ENCODE data around the gene DNAAF3.
A peak's percentile ranks its signal among the peaks of the same experiment; 100 is the strongest.
"Not testable (repeated sequence)": the region's sequence is repeated elsewhere in the genome, so short reads cannot be mapped to it uniquely, and the experiment has no call there.

The DNAAF3 gene

DNA sequence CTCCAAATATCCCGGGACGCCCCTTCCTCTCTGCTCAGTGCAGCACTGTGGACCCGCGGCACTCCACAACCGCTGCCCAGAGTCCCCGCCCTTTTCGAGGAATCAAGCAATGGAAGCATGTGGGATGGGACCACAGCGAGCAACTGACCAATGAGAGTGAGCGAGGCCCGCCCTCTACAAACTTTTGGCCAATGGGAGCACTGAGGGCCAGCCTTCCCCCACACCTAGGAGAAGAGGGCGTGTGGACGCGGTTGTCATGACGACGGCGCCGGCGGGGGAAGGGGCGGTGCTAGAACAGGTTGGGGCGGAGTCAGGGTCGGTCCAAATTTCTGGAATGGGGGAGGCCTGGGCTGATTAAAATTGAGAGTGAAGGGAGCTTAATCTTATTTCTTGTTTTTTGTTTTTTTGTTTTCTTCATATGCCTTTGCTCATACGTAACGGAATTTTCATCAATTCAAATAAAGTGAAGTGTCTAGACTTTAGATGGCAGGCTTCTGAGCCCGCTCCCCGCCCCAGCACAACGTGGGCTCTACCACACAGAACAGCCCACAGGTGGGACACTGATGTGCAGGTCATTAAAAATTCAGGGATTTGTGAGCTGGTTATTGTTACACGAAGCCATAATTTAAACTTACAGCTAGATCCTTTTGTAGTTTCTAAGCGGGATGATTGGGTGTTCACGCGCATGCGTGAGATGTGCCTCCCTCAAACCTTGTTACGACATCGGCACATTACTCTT is at the start of gene DNAAF3:
Gene DNAAF3, minus strand, starts transcription at position 84 of the 739 bp plus-strand sequence. CDS start 200 bp downstream, outside the sequence.
- DNase-seq, result peak; percentile 90

DNA sequence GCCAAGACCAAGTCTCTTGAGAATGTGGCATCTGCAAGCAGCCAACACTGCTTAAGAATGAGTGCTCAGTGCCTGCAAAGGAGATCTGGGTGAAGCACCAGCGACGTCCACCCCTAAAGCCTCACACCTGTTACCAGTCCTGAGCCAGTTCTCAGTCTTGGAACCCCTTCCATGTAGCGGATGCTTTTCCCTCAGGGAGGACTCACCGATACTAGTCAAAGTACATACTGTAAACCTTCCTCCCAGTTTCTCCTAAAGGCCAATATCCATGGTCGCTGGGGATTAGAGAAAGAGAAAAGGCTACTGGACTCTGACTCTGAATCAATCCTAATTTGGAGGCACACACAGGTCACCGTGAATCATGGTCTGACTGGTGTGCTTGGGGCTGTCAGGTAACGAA is 47.1 kb upstream of the DNAAF3 start:
- DNase-seq, result no peak

DNA sequence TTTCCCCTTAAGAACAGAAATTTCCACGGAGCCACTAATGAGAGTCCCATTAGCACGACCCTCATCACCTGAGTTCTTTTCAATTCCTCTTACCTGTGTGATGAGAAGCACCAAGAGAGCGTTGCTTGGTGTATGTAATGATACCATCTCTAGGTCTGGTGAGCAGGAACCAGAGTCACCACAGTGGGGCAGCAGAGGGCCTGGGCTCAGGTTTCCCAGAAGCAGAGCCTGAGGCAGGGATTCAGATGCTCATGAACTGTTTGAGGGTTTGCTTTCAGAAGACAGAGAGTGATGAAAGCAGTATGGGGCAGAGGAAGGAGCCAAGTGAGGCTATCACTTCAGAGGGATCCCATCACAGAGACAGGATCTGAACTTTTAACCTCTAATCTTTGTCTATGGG is 46.0 kb upstream of the DNAAF3 start:
- no peak for DNase-seq

DNA sequence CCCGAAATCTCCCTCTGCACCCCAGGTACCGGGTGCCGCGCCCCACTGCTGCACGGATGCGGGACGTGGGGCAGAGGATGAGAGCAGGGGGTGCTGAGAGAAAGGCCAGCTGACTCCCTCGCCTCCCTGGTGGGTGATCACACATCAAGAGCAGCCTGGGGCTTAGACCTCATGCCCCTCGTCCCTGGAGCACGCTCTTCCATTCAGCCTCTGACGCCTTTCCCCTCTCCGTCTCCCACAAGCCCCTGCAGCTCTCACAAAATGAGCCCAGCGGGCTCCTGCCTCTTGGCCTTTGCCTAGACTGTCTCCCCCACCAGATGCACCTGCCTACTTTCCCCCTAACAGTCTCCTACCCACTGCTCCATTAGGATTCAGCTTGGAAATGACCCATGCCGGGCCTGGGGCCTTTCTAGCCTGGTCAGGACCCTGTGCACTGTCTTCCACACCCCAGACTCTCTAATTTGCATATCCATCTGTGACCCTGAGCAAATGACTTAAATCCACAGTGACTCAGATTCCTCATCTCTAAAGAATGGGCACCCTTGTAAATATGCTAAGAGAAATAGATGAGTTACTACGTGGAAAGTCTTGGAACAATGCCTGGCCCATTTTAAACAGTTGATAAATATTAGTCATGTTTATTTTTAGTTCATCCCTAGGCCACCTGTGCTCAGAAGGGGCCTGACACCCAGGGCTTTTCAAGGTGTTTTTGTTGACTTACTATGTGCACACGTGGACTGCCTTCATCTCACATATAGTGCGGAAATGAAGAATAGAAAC is 43.5 kb upstream of the DNAAF3 start:
- no peak for DNase-seq

DNA sequence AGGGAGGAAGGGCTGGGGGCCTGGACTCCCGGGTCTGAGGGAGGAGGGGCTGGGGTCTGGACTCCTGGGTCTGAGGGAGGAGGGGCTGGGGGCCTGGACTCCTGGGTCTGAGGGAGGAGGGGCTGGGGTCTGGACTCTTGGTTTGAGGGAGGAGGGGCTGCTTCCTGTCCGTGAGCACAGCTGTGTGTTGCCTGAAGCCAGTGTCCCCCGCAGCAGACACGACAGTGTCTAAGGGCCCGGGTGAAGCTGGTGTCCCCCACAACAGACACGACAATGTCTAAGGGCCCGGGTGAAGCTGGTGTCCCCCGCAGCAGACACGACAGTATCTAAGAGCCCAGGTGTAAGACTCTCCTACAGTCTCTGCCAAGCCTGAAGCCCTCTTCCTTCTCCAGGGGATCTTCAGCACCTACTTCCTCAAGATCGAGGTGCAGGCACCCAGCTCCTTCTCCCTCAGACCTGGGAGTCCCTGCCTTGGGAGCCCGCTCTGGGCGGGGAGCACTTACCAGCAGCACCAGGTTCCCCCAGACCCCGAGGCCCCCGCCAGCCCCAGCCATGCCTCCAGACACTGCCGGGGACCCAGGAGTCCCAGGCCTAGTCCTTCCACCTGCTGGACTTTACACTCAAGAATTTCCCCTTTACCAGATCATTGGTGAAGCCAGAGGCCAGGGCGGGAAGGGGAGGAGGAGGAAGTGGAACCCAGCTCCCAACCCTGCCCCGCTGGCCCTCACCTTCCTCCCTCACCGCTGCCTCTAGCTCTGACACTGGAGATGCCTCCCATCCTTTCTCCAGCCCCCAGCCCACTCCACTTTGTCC is 42.7 kb upstream of the DNAAF3 start, which contains the start of gene PTPRH:
Gene PTPRH, minus strand, starts transcription at position 622 of the 813 bp plus-strand sequence. Its CDS starts 68 bp downstream, at position 554.
- no peak for DNase-seq

DNA sequence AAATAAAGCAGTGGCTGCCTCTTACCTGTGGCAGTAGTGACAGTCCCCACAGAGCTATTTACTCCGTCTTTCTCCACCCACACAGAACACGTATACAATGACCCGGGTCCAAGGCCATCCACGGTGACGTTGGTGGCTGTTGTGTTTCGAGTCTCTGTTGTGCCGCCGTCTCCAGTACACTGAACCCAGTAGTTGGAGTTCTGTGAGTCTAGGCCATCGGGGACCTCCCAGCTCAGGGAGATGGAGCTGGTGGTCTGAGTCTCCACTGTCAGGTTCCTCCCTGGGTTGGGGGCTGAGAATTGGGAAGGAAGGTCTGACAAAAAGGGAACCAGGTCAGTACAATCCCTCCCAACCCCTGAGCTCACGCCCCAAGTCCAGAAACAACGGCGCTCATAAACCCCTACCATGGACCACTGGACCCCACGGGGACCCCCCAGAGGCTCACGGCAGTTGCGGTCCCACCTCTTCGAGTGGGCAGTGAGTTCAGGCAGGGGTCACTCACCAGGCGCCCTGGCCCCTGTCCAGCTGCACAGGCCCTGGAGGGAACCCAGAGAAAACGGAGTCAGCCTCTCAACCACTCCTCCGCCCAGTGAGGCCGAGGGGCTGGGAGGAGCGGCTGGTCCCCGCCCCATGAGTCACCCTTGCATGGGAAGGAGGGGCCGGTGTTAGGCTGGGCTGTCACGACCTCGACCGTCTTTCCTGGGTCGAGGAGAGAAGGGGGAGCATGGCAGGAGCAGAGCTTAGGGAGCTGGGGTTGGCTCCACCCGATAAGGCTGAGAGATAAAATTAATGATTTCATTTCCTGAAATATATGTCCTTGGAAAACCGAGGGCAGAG is 40.5 kb upstream of the DNAAF3 start:
- DNase-seq, result peak; percentile 67

DNA sequence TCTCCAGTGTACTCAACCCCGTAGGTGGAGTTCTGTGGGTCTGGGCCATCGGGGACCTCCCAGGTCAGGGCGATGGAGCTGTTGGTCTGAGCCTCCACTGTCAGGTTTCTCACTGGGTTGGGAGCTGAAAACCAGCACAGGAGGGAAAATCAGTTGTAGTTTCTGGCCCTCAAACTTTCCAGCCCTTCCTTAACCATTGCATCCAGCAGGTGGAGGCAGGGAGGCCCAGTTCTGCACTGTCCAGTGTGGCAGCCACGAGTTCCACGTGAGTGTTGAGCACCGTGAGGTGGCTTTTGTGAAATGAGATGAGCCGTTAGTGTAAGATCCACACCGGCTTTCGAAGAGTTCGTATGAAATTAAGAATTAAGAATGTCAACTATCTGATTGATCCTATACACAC is 35.8 kb upstream of the DNAAF3 start:
- not testable (repeated sequence) for DNase-seq

DNA sequence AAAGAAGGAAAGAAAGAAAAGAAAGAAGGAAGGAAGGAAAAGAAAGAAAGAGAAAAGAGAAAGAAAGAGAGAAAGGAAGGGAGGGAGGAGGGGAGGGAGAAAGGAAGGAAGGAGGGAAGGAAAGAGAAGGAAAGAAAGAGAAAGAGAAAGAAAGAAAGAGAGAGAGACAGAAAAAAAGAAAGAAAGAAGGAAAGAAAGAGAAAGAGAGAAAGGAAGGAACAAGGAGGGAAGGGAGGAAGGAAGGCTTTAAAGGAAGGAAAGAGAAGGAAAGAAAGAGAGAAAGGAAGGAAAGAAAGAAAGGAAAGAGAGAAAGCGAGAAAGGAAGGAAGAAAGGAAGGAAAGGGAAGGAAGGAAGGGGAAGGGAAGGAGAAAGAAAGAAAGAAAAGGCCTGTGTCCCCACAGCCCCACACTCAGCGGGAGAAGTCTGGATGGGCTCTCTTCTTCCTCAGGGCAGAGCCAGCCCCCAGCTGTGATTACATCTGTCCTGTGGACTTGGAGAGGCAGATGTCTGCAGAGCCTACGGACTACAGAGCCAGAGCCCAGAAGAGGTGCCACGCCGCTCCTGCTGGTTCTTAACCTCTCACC is 33.3 kb upstream of the DNAAF3 start:
- DNase-seq, result no peak

DNA sequence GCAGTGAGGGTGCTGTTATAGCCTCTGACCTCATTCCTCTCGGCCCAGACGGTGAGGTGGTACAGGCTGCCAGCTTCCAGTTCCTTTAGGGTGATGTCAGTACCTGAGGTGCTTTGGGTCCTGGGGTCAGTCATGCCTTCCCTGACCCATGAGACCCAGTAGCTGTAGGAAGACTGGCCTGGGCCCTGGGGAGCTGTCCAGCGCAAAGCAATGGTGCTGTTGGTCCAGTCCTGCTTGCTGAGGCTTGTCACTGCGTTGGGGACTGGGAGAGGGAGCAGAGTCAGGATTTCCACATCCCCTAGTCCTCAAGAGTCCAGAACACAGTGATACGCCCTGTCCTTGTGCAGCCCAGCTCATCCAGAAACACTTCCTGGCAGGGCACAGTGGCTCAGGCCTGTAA is 32.2 kb upstream of the DNAAF3 start:
- DNase-seq, result no peak

DNA sequence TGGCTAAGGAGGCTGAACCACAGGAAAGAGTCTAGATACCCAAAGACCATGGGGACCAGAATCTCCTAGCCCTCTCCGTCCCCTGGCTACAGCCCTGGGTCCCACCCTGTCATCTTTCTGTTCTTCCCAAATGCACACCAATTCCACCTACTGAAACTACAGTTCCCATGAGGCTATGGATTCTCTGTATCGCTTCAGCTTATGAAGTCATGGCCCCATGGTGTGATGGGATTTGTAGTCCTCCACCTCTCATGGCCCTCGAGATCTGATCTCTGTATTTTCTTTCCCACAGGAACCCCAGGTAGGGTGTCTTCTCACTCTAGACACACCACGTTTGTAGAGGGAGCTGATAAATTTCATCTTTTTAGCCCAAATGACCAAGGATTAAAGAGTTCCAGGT is 31.1 kb upstream of the DNAAF3 start:
- DNase-seq, result no peak

DNA sequence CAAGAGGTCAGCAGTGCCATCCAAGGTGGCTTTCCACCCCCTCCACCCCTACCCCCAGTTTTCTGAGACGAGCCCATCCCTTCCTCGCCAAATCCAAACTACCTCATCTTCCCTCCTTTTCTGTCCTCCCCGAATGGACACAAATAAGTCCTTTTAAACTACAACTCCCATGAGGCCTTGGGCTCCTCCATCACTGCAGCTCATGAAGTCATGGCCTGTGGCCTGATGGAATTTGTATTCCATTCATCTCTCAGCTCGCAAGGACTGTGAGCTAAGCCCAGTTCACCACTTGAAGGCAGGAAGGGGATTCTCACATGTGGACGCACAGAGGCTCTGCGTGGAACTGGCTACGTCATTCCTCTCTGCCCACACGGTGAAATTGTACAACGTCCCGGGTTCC is 30.4 kb upstream of the DNAAF3 start:
- DNase-seq, result no peak

DNA sequence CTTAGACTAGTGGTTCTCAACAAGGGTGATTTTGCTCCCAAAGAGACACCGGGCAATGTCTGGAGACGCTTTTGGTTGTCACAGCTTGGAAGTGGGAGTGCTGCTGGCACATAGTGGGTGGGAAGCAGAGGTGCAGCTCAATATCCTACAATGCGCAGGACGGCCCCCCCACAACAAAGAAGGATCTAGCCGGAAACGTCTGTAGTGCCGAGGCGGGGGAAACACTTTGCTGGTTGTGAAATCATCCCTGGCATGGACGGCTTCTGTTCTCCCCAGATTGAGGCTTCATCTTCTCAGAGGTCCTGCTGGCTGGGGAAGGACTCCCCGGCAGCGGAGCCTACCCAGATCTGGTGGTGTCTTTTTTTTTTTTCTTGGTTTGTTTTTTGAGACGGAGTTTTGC is 27.1 kb upstream of the DNAAF3 start:
- DNase-seq, result no peak

DNA sequence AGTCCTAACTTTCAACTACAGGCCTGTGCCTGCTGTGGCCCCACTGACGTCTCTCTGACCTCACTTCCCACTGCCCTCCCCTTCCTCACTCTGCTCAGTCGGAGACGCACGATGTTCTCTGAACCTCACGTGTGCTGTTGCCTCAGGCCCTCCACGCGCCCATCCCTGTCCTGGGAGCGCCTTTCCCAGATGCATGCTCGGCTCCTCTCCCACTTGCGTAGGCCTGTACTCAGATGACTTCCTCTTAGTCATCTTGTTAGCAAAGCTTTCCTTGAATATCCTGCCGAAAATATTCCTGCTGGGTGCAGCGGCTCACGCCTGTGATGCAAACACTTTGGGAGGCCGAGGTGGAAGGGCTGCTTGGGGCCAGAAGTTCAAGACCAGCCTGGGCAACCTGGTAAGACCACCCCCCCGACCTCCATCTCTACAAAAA is 23.0 kb upstream of the DNAAF3 start:
- no peak for DNase-seq

DNA sequence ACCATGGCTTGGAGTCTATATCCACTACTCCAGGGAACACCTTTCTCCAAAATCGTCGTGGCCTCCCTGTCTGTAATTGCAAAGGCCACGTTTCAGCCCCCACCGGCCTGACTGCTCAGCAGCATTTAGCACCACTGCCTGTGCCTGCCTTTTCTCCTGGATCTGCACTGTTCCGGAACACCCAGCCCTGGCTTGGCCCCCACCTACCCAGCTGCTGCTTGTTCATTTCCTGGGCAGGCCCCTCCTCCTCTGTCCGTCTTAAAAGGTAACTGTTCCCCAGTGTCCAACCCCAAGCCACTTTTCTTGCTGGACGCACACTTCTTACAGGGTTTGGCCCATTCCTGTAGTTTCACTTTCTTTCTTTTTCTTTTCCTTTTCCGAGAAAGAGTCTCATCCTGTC is 22.2 kb upstream of the DNAAF3 start:
- DNase-seq, result no peak

DNA sequence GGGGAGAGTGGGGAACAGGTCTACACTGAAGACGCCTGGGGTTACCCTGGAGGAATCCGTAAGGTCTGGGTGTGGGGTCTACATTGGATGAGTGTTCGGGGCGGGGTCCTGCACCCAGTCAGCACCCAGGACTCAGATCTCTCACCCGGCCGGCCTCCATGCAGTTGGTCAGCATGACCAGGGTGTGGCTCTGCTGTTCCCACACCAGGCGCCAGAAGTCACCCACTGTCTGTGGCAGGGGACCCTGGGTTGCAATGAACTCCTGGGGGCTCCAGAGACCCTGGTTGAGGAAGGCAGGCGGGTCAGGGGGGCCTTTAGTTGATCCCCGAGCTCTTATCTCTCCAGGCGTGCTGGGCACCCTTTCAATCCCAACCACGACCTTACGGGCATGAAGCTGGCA is 19.7 kb upstream of the DNAAF3 start:
- DNase-seq, result no peak

DNA sequence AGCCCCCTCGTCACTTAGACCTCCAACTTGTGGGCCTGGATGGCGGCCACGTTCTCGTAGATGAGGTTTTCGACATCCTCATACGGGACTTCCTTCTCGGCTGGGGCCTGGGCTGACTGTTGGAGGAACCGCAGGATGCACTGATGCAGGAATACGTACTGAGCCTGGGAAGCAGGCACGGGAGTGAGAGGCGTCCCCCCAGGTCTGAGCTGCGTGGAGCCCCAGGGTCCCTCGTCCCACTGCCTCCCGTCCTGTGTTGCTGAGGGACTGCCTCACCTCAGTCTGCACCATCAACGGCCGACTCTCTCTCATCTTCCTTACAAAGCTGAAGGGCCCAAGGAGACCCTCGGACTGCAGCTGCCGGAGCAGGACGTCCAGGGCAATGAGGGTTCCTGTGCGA is 15.3 kb upstream of the DNAAF3 start:
- DNase-seq, result no peak

DNA sequence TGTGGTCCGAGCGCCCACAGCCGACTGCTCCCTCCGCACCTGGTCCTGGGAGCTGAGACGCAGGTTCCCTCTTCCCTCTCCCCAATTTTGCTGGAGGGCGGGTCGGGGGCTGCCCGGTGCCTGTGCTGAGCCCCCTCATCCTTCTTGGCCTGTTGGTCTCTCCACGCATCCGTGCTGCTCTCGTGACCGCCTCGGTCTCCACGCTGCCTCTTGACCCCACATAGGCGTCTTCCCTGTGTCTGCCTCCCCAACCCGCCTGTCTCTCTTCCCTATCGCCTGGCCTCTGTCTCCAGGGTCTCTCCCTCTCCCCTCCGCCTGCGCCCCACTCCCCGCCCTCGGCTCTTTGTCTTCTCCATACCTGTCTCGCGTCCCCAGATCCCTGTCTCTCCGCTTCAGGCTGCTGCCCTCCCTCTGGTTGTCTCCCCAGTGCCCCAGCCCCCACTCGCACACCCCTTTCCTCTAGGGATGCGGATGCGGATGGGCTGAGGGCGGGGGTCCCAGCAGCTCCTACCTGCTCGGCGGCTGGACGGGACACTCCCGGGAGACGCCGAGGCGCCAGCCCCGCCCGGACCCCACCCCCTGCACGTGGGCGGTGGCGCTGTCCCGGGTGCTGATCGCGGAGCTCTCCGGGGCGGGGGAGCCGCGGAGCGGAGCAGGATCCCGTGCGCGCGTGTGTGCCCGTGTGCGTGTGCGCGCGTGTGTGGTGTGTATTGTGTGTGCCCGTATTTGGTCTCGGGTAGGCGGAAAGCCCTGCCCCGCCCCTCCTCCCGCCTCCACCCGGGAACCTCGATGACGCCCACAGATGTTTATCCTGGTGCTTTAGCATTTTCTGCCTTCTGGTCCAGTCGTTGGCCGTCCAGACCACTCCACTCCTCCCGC is 13.4 kb upstream of the DNAAF3 start, which contains the start of gene SYT5:
Gene SYT5, minus strand, starts transcription at position 684 of the 879 bp plus-strand sequence. CDS start 1,248 bp downstream, outside the sequence.
- DNase-seq, result no peak

DNA sequence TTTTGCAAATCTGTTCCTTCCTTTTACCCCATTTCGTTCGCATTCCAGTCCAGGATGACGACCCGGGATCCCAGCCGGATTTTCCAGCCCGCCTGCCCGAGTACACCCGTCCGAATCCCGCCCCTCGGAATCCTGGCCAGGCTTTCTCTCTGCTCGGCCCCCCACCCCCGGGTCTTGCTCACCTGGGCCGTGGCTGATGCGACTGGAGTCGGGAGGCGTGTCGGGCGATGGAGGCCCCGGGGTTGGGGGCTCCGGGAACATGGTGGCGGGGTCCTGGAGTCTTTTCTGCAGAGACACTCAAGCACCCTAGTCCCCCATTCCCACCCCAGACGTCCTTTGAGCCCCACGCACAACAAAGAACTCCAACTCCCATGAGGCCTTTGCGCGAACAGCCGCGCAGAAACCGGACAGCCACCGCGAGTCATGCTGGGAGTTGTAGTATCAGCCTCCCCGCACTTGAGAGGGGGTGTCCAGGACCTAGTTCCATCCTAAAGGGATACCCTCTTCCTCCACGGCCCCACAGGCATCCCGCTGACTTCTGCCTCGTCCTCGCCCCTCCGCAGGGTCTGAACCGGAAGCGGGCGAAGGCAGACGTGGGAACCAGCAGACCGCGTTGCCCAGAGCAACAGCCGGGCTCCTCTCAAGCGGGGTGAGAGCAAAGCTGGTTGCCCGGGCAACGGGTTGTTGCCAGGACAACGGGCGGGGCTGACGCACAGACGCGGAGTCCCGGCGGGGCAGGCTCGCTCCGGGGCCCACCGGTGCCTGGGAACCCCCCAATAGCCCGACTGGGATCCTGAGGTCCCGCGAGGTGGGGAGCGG is 12.6 kb upstream of the DNAAF3 start:
- peak; percentile 79 for DNase-seq

DNA sequence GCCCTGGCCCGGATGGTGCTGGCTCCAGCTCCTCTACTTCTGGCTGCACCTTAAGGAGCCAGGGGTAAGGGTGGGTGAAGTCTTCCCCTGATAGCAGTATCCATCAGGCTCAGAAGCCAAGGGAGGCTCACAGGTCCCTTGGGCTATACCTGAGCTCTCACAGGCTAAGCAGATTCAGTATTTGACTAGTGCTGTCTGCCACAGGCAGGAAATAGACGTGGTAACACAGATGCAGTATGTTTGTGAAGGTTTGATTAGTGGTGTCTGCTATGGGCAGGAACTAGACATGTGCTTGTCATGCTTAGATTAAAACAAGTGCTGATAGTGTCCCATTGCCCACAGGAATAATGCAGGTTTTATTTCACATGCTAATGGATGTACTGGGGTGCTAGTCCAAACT is 9.7 kb upstream of the DNAAF3 start:
- no peak for DNase-seq

Data from right forelimb (tissue), 1 donor.